Activated naive CD4-positive, alpha-beta T cell treated with anti-CD3 and anti-CD28 coated beads, Interleukin-2, amount 50 U/mL, for 72 hours (primary cell): Measurements from ENCODE around the gene DENND10. TPM values are rescaled to one million over a fixed set of nuclear protein-coding genes. Genes with fewer than 3 reads are reported as not detected.

Source experiments
- ATAC-seq, 2 donors: fragments of 150-1000 bp; cut with Tn5 transposase; 2 replicates each; pipeline ENCODE4 v1.10.0; 2021; ENCODE audit warnings: mild to moderate bottlenecking in 2 of 2, moderate library complexity in 2 of 2
- DNase-seq, 2 donors: peaks; one replicate each; pipeline ENCODE4 v3.0.0; 2021 to 2022; ENCODE audit warnings: low spot score in 2 of 2
- H3K27ac Mint-ChIP-seq, 2 donors: one replicate each; pipeline ENCODE4 v1.8.0; 2022; ENCODE audit warnings: mild to moderate bottlenecking in 2 of 2, mixed read lengths in 2 of 2
- H3K36me3 Mint-ChIP-seq, 2 donors: one replicate each; pipeline ENCODE4 v1.8.0; 2022; ENCODE audit warnings: mixed read lengths in 2 of 2
- H3K9me3 Mint-ChIP-seq, 2 donors: one replicate each; pipeline ENCODE4 v1.8.0; 2022; ENCODE audit warnings: mixed read lengths in 2 of 2
- total RNA-seq, 2 donors: library from RNA; stranded (reverse); gene quantifications; one replicate each; pipeline ENCODE4 v1.2.3, GENCODE V29; 2022

DENND10 gene, protein sequence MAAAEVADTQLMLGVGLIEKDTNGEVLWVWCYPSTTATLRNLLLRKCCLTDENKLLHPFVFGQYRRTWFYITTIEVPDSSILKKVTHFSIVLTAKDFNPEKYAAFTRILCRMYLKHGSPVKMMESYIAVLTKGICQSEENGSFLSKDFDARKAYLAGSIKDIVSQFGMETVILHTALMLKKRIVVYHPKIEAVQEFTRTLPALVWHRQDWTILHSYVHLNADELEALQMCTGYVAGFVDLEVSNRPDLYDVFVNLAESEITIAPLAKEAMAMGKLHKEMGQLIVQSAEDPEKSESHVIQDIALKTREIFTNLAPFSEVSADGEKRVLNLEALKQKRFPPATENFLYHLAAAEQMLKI
- total RNA-seq, result 10 to 100 TPM; 10.3 to 23.0 TPM

- no peaks in the 10 kb centered on the region for H3K9me3 Mint-ChIP-seq
- DNase-seq (peak; percentile 72 to 83), ATAC-seq (peak; percentile 88 to 91)
- peak within 1 kb of the TSS; percentile 61 to 70 for H3K27ac Mint-ChIP-seq
- H3K36me3 Mint-ChIP-seq, result peaks cover 0 to 5% of the 10 kb centered on the region in 2 donors
Measured at GRCh38 chr10:119103903-119104653, at the start of gene DENND10. Gene DENND10 (plus strand): TSS chr10:119104113. CDS start chr10:119104143, 30 bp downstream.

GRCh38 chr10:119055472-119055871, 48.4 kb upstream of the DENND10 start:
- Mint-ChIP-seq H3K36me3 (peaks cover 36 to 50% of the 10 kb centered on the region in 2 donors), H3K9me3 (no peaks in the 10 kb centered on the region)
- ATAC-seq, result no peak

DNA sequence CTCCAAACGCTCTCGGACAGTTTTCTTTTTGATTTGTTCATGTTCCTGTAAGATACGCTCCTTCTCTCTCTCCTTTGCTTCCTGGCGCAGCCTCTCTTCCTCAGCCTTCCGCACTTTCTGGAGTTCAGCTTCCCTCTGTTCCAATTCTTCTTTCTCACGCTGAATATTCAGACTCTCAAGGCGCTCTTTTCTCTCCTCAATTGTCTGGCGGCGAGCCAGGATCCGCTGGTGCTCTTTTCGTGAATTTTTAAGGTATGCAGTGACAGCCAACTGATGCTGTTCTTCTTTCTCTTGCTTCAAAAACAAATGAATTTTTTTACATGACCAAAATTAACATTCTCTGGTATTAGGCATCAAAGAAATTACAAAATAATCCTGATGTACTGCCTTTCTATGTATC, 45.9 kb upstream of the DENND10 start:
- Mint-ChIP-seq H3K9me3 (no peaks in the 10 kb centered on the region), H3K27ac (peak overlapping the region; percentile 58 to 84), H3K36me3 (peaks cover 19 to 49% of the 10 kb centered on the region in 2 donors)
- ATAC-seq (no peak), DNase-seq (no peak)

More at GRCh38 chr10:119055472-119055871, 48.4 kb upstream of the DENND10 start:
- H3K27ac Mint-ChIP-seq, result no peak overlapping the region
- DNase-seq, result no peak

DNA sequence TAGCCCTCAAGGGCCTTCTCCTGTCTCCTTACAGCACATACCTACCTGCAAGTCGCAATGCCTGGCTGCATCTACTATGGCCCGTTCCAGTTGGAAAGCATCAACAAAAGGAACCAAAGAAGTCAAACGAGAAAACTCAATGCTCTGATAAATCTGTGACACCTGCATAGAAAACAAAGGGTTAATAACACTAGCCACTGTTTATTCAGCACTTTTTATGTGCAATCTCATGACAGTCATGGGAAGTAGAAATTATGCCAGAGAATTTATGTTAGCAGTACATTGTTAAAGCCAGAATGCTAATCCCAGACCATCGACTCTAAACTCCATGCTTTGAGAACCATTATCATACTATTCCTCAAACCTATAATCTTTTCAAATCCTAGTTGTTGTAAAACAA, 44.4 kb upstream of the DENND10 start:
- H3K27ac Mint-ChIP-seq, result no peak overlapping the region
- no peak for DNase-seq
- ATAC-seq, result no peak
- H3K9me3 Mint-ChIP-seq, result no peaks in the 10 kb centered on the region
- H3K36me3 Mint-ChIP-seq, result peaks cover 24 to 49% of the 10 kb centered on the region in 2 donors

- ATAC-seq (no peak), DNase-seq (no peak)
- H3K27ac Mint-ChIP-seq, result no peak overlapping the region
- peaks cover 24 to 48% of the 10 kb centered on the region in 2 donors for H3K36me3 Mint-ChIP-seq
- no peaks in the 10 kb centered on the region for H3K9me3 Mint-ChIP-seq
Measured at GRCh38 chr10:119060107-119060506, 43.8 kb upstream of the DENND10 start.

GRCh38 chr10:119061352-119061751, 42.6 kb upstream of the DENND10 start:
- ATAC-seq (no peak), DNase-seq (no peak)
- Mint-ChIP-seq H3K36me3 (peaks cover 30 to 52% of the 10 kb centered on the region in 2 donors), H3K27ac (peak overlapping the region in 1 of 2 donors; percentile 15), H3K9me3 (no peaks in the 10 kb centered on the region)

DNA sequence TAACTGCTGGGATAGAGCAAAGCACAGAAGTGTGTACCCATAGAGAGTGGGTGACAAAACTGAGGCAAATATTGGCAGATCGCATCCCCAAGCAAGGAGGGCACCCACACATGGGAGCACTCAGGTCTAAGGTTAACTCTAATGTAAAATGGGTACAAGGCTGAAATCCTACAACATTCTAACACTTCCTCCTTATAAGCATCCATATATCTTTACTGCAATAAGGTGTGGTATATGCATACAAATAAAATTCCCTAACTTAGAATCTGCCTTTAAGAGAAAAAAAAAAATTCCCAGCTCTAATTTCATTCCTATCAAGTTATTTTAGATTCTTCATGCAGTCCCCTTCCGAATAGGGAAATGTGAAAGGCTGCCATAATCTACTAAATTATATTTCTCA, 42.0 kb upstream of the DENND10 start:
- peak overlapping the region in 1 of 2 donors; percentile 44 for H3K27ac Mint-ChIP-seq
- H3K36me3 Mint-ChIP-seq, result peaks cover 30 to 47% of the 10 kb centered on the region in 2 donors
- H3K9me3 Mint-ChIP-seq, result no peaks in the 10 kb centered on the region
- DNase-seq (no peak), ATAC-seq (no peak)

- H3K36me3 Mint-ChIP-seq, result peaks cover 13 to 37% of the 10 kb centered on the region in 2 donors
- DNase-seq, result no peak
- ATAC-seq, result peak in 1 of 2 donors; percentile 46
- peak overlapping the region in 1 of 2 donors; percentile 44 for H3K27ac Mint-ChIP-seq
- no peaks in the 10 kb centered on the region for H3K9me3 Mint-ChIP-seq
Measured at GRCh38 chr10:119070395-119071165, 33.3 kb upstream of the DENND10 start.

DNA sequence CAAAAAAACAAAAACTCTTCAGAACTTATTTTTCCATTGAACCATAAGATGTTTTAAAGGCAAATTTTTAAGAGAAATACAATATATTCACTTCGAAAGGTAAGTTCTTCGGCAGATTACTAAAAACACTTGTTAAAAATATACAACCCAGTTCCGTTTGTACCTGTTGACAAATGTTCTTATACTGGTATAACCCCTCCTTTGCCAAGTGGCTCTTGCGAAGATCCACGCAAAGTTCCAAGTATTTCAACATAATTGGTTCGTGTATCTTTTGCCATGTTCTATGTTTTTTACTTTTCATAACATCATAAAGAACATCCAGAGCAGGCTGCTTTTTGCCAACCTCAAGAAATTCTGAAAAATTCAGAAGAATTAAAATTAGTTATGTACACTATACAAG, 30.3 kb upstream of the DENND10 start:
- H3K27ac Mint-ChIP-seq, result peak overlapping the region in 1 of 2 donors; percentile 17
- H3K36me3 Mint-ChIP-seq, result peaks cover 10 to 43% of the 10 kb centered on the region in 2 donors
- ATAC-seq, result no peak
- no peak for DNase-seq
- no peaks in the 10 kb centered on the region for H3K9me3 Mint-ChIP-seq

- Mint-ChIP-seq H3K27ac (peak overlapping the region; percentile 95 to 96), H3K36me3 (peaks cover 25 to 36% of the 10 kb centered on the region in 2 donors), H3K9me3 (no peaks in the 10 kb centered on the region)
Measured at GRCh38 chr10:119078422-119079179, 25.3 kb upstream of the DENND10 start.

GRCh38 chr10:119079599-119080520, 24.1 kb upstream of the DENND10 start:
- Mint-ChIP-seq H3K9me3 (no peaks in the 10 kb centered on the region), H3K36me3 (peaks cover 25 to 36% of the 10 kb centered on the region in 2 donors), H3K27ac (peak overlapping the region; percentile 95 to 96)
- peak; percentile 71 to 75 for ATAC-seq
- DNase-seq, result peak; percentile 70 to 73

More at GRCh38 chr10:119078422-119079179, 25.3 kb upstream of the DENND10 start:
- DNase-seq, result no peak
- ATAC-seq, result no peak

DNA sequence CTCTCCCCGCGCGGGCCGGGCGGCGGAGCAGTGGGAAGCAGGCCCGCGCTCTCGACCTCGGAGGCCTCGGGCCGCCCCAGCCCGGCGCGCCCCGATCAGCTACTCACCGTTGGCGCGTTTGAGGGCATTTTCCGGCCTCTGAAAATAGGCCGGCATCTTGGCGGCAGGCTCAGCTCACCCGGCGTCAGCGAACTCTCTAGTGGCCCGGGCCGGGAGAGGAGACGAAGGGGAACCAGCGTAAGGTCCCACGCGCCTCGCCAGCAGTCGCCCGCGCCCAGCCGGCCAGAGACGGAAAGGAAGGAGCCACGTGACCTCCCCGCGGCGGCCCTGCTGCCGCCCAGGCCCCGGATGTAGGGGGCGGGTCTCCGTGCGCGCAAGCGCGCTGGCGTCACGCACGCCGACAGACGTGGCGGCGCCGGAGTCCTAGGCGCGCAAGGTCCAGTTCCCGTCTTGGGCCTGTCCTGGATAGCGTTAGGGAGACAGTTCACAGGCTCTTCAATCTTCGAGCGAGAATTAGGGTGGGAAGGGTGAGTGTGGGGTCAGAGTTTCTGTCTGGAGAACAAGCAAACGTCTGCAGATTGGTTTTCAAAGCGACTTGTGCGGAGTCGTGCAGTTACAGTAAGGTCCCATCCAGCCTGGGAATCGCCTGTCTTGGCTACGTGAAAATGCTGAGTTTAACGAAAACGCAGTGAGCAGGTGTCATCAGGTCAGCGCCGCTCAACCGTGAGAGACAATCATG, 23.2 kb upstream of the DENND10 start, which contains the start of gene EIF3A:
Gene EIF3A (minus strand): TSS at position 297 of the 739 bp plus-strand sequence. CDS start 141 bp downstream, at position 156.
- peak; percentile 90 to 92 for ATAC-seq
- H3K27ac Mint-ChIP-seq, result peak within 1 kb of the TSS; percentile 95 to 96
- peak; percentile 94 to 97 for DNase-seq
- peaks cover 25 to 36% of the 10 kb centered on the region in 2 donors for H3K36me3 Mint-ChIP-seq
- no peaks in the 10 kb centered on the region for H3K9me3 Mint-ChIP-seq

GRCh38 chr10:119084896-119085295, 19.0 kb upstream of the DENND10 start:
- no peak overlapping the region for H3K27ac Mint-ChIP-seq
- H3K36me3 Mint-ChIP-seq, result peaks cover 10% of the 10 kb centered on the region in 2 donors
- H3K9me3 Mint-ChIP-seq, result no peaks in the 10 kb centered on the region
- no peak for DNase-seq
- no peak for ATAC-seq

DNA sequence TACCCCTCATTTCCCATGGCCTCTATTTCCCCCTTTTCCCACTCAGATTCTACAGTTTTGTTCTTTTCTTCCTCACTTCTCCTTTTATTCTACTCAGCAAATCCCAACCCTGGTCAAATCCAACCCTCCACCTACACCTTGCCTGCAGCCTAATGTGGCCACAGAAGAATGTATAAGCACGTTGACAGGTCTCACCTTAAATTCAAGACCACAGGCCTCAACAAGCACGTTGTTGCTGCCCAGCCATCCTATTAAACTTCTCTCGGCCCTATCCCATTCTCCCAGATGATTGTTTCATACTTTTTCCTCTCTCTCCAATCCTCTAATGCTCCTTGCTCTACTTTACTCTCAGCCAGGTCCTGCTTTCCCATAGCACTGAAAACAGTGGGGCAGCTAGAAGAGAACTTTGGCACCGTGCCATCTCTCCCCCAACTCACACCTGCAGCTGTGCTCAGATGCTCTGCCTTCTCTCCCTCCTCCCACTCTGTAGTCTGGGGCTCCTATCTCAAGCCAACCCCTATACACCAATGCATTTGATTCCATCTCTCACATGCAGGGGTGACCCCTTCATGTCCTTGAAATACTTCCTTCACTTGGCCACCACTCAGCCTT, 16.5 kb upstream of the DENND10 start:
- ATAC-seq, result no peak
- no peak for DNase-seq
- Mint-ChIP-seq H3K36me3 (no peaks in the 10 kb centered on the region), H3K9me3 (no peaks in the 10 kb centered on the region), H3K27ac (no peak overlapping the region)
